SK-N-SH (cell line): ENCODE measurements around the gene KCNJ5.

Source experiments
- EP300 ChIP-seq, 2 experiments: IDR thresholded peaks; 2 replicates each; pipeline versions ENCODE4 v1.4.0 to v1.6.1; 2012; ENCODE audit warnings: borderline replicate concordance in 1 of 2, low read depth in 1 of 2, low read length in 1 of 2
- EZH2phosphoT487 ChIP-seq: fragments of 200-600 bp; sonication (generic); IDR thresholded peaks from 2 replicates; pipeline ENCODE4 v1.6.1; 2017; ENCODE audit warnings: low read depth, mixed run types, mild to moderate bottlenecking, antibody characterized with exemption, moderate library complexity, borderline replicate concordance
- GABPA ChIP-seq: IDR thresholded peaks from 2 replicates; pipeline ENCODE4 v1.4.0; 2012; ENCODE audit warnings: low read depth, mild to moderate bottlenecking
- RAD21 ChIP-seq: IDR thresholded peaks from 2 replicates; pipeline ENCODE4 v1.6.1; 2012; ENCODE audit warnings: mild to moderate bottlenecking, low read length
- RFX5 ChIP-seq: IDR thresholded peaks from 2 replicates; pipeline ENCODE4 v1.6.1; 2012; ENCODE audit warnings: mild to moderate bottlenecking, improper control_type of control experiment, low read length
- TEAD4 ChIP-seq: IDR thresholded peaks from 2 replicates; pipeline ENCODE4 v1.4.0; 2012; ENCODE audit warnings: mild to moderate bottlenecking, borderline replicate concordance; ENCODE audit not compliant: insufficient read depth
- TF ChIP-seq, protein P1 (sequence below): fragments of 200-600 bp; sonication (generic); IDR thresholded peaks from 2 replicates; pipeline ENCODE4 v1.6.1; 2017; ENCODE audit warnings: antibody characterized with exemption, mild to moderate bottlenecking, moderate library complexity
- TF ChIP-seq, protein P2 (sequence below): fragments of 150-350 bp; IDR thresholded peaks from 2 replicates; pipeline ENCODE4 v1.6.1; 2017; ENCODE audit warnings: antibody characterized with exemption, low read length, low read depth, borderline replicate concordance
- TF ChIP-seq, protein P3 (sequence below): IDR thresholded peaks from 2 replicates; pipeline ENCODE4 v1.4.0; 2012; ENCODE audit warnings: low read depth

DNA sequence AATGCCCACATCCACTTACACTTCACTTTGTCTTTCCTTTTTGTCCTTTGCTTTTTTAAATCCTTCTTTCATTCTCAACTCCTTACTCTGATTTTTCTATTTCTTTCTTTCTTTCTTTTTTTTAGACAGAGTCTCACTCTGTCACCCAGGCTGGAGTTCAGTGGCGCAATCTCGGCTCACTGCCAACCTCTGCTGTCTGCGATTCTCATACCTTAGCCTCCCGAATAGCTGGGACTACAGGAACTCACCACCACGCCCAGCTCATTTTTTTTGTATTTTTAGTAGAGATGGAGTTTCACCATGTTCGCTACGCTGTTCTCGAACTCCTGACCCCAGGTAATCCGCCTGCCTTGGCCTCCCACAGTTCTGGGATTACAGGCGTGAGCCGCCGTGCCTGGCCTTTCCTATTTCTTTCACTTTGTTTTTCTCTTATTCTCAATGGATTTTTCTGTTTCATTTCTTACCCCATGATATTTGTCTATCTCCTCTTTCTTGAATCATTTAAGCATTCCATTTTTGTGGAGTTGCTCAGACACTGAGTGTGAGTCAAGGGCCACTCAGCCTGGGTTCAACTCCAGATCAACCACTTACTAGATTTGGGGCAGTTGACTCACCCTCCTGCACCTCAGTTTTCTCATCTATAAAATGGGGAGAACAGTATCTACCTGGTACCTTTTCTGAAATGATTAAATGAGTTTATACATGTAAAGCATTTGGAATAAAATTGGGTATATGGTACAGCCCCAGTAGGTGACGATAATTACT lies 7.6 kb downstream of the KCNJ5 start:
- TF ChIP-seq, protein P1, sequence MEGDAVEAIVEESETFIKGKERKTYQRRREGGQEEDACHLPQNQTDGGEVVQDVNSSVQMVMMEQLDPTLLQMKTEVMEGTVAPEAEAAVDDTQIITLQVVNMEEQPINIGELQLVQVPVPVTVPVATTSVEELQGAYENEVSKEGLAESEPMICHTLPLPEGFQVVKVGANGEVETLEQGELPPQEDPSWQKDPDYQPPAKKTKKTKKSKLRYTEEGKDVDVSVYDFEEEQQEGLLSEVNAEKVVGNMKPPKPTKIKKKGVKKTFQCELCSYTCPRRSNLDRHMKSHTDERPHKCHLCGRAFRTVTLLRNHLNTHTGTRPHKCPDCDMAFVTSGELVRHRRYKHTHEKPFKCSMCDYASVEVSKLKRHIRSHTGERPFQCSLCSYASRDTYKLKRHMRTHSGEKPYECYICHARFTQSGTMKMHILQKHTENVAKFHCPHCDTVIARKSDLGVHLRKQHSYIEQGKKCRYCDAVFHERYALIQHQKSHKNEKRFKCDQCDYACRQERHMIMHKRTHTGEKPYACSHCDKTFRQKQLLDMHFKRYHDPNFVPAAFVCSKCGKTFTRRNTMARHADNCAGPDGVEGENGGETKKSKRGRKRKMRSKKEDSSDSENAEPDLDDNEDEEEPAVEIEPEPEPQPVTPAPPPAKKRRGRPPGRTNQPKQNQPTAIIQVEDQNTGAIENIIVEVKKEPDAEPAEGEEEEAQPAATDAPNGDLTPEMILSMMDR = no peak
- TF ChIP-seq RFX5 (no peak), GABPA (no peak), EZH2phosphoT487 (no peak), EP300 (IDR thresholded peaks at IDR 0.05; ENCODE audit: borderline replicate concordance in 1 of 2, low read depth in 1 of 2, low read length in 1 of 2) (no peak), RAD21 (no peak), TEAD4 (no peak)
- TF ChIP-seq, protein P2, sequence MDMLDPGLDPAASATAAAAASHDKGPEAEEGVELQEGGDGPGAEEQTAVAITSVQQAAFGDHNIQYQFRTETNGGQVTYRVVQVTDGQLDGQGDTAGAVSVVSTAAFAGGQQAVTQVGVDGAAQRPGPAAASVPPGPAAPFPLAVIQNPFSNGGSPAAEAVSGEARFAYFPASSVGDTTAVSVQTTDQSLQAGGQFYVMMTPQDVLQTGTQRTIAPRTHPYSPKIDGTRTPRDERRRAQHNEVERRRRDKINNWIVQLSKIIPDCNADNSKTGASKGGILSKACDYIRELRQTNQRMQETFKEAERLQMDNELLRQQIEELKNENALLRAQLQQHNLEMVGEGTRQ = no peak
- TF ChIP-seq, protein P3, sequence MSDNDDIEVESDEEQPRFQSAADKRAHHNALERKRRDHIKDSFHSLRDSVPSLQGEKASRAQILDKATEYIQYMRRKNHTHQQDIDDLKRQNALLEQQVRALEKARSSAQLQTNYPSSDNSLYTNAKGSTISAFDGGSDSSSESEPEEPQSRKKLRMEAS = no peak
